ENCODE results near the gene PHKA2. TPM values are rescaled to one million over a fixed set of nuclear protein-coding genes. Genes with fewer than 3 reads are reported as not detected.

PHKA2 gene
- total RNA-seq, 1 experiment from 2014 or later = 24.6 TPM

DNA sequence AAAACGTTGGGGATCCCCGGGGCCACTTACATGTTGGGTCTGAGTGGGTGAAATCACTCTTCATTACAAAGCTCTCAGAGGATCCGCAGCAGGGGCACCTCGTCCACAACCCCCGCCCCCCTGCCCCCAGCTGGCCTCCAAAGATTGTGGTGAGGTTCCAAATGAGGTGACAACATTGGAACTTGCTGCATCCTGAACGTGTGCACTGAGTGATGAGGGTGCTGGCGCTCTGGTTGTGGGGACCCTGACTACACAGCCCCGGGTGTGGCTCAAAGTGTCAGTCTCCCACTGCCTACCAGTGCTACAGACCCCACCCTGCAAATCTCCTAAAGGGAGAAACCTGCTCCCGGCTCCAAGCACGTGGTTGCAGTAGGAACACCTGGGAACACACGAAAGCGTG lies 111.9 kb downstream of the PHKA2 start:
- no peaks in the 10 kb centered on the region for H3K27me3 ChIP-seq (ENCODE audit: low read length)
- no peaks in the 10 kb centered on the region for H4K20me1 ChIP-seq (ENCODE audit: low read length)
- no TSS peak for BruUV-seq (replicated peaks)
- intact Hi-C loops (cut with micrococcal nuclease) = no loop called here
- no peaks in the 10 kb centered on the region for H3K36me3 ChIP-seq (ENCODE audit: low read depth, low read length)
- no peaks in the 10 kb centered on the region for H3F3A ChIP-seq (ENCODE audit: low read length, unreplicated experiment)
- H3K4me3 ChIP-seq (ENCODE audit: low read length) = no peak overlapping the region
- no peaks in the 10 kb centered on the region for H3K9me3 ChIP-seq (ENCODE audit: low read length)
- H3K9me2 ChIP-seq (replicated peaks; ENCODE audit: low read length) = no peaks in the 10 kb centered on the region
- no peak overlapping the region for H3K27ac ChIP-seq (ENCODE audit: low read length)
- no peaks in the 10 kb centered on the region for H3K79me2 ChIP-seq (ENCODE audit: low read length)
- DNase-seq (no peak), ATAC-seq (no peak)
- H3K9ac ChIP-seq (ENCODE audit: low read length) = no peak overlapping the region
- H2AFZ ChIP-seq (ENCODE audit: low read length) = no peak overlapping the region
- CTCF ChIA-PET = no interaction called here
- peaks cover 12% of the 10 kb centered on the region for H3K4me1 ChIP-seq (ENCODE audit: insufficient read depth, low read length)
- no peak for TF ChIP-seq EZH2phosphoT487 (IDR thresholded peaks at IDR 0.05; ENCODE audit: borderline replicate concordance, low read length)
- TF ChIP-seq, protein P1, sequence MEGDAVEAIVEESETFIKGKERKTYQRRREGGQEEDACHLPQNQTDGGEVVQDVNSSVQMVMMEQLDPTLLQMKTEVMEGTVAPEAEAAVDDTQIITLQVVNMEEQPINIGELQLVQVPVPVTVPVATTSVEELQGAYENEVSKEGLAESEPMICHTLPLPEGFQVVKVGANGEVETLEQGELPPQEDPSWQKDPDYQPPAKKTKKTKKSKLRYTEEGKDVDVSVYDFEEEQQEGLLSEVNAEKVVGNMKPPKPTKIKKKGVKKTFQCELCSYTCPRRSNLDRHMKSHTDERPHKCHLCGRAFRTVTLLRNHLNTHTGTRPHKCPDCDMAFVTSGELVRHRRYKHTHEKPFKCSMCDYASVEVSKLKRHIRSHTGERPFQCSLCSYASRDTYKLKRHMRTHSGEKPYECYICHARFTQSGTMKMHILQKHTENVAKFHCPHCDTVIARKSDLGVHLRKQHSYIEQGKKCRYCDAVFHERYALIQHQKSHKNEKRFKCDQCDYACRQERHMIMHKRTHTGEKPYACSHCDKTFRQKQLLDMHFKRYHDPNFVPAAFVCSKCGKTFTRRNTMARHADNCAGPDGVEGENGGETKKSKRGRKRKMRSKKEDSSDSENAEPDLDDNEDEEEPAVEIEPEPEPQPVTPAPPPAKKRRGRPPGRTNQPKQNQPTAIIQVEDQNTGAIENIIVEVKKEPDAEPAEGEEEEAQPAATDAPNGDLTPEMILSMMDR (conservative IDR thresholded peaks at IDR 0.05; ENCODE audit: low read depth, low read length) = no peak
- no peak for TF ChIP-seq EZH2 (IDR thresholded peaks at IDR 0.05; ENCODE audit: low read length, unreplicated experiment)
- no peak overlapping the region for H3K4me2 ChIP-seq (ENCODE audit: low read length)
- POLR2A ChIA-PET (ENCODE audit: unreplicated experiment) = no interaction called here

DNA sequence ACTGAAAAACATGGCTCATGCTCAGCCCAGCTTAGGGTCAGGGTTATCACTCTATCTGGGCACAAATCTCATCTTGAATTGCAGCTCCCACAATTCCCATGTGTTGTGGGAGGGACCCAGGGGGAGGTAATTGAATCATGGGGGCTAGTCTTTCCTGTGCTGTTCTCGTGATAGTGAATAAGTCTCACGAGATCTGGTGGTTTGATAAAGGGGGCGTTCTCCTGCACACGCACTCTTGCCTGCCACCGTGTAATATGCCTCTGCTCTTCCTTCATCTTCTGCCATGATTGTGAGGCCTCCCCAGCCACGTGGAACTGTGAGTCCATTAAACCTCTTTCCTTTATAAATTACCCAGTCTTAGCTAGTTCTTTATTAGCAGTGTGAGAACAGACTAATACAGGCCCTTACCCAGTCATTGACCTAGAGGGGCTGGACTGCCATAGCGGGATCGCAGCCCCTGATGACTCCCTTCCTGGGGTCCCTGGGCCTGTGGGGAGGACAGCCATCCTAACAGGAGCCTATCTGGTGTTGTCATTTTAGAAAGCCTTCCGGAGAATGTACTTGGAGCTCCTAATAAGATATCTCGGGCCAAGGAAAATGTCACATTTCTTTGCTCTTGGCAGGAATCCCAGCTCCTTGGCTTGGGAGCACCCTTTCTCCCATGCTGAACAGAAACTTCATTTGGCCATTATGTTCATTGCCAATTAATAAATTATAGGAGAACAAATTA lies 112.6 kb downstream of the PHKA2 start:
- H3K4me2 ChIP-seq (ENCODE audit: low read length) = no peak overlapping the region
- no peaks in the 10 kb centered on the region for H3K79me2 ChIP-seq (ENCODE audit: low read length)
- H3K9me2 ChIP-seq (replicated peaks; ENCODE audit: low read length) = no peaks in the 10 kb centered on the region
- H3K27me3 ChIP-seq (ENCODE audit: low read length) = no peaks in the 10 kb centered on the region
- DNase-seq (no peak), ATAC-seq (no peak)
- TF ChIP-seq EZH2phosphoT487 (IDR thresholded peaks at IDR 0.05; ENCODE audit: borderline replicate concordance, low read length) (no peak), EZH2 (IDR thresholded peaks at IDR 0.05; ENCODE audit: low read length, unreplicated experiment) (no peak)
- TF ChIP-seq, protein P1 (conservative IDR thresholded peaks at IDR 0.05; ENCODE audit: low read depth, low read length) = no peak
- H3F3A ChIP-seq (ENCODE audit: low read length, unreplicated experiment) = no peaks in the 10 kb centered on the region
- H4K20me1 ChIP-seq (ENCODE audit: low read length) = no peaks in the 10 kb centered on the region
- H3K4me3 ChIP-seq (ENCODE audit: low read length) = no peak overlapping the region
- no peaks in the 10 kb centered on the region for H3K36me3 ChIP-seq (ENCODE audit: low read depth, low read length)
- intact Hi-C loops (cut with micrococcal nuclease) = no loop called here
- CTCF ChIA-PET = interaction anchor here (0.5 kb wide), 1 partner anchor 15 kb away, joined by 3 read pairs; no protein-coding TSS in a partner anchor
- no peak overlapping the region for H2AFZ ChIP-seq (ENCODE audit: low read length)
- peaks cover 12% of the 10 kb centered on the region for H3K4me1 ChIP-seq (ENCODE audit: insufficient read depth, low read length)
- POLR2A ChIA-PET (ENCODE audit: unreplicated experiment) = no interaction called here
- no peak overlapping the region for H3K27ac ChIP-seq (ENCODE audit: low read length)
- H3K9me3 ChIP-seq (ENCODE audit: low read length) = no peaks in the 10 kb centered on the region
- H3K9ac ChIP-seq (ENCODE audit: low read length) = no peak overlapping the region
- no TSS peak for BruUV-seq (replicated peaks)

DNA sequence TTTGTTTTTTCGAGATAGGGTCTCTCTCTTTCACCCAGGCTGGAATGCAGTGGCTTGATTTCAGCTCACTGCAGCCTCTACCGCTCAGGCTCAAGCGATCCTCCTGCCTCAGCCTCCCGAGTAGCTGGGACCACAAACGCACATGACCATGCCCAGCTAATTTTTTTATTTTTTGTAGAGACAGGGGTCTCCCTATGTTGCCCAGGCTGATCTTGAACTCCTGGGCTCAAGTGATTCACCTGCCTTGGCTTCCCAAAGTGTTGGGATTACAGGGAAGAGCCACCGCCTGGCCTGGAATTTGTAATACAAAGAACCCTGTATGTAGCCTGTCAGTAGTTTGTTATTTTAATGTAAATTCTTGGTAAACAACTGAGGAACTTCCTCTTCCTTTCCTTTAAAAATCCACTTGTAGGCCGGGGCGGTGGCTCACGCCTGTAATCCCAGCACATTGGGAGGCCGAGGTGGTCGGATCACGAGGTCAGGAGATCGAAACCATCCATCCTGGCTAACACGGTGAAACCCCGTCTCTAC lies 119.5 kb downstream of the PHKA2 start:
- H3K4me2 ChIP-seq (ENCODE audit: low read length) = no peak overlapping the region
- ChIA-PET POLR2A (ENCODE audit: unreplicated experiment) (no interaction called here), CTCF (no interaction called here)
- DNase-seq = no peak
- H4K20me1 ChIP-seq (ENCODE audit: low read length) = no peaks in the 10 kb centered on the region
- H3K79me2 ChIP-seq (ENCODE audit: low read length) = no peaks in the 10 kb centered on the region
- no peak overlapping the region for H2AFZ ChIP-seq (ENCODE audit: low read length)
- H3K27ac ChIP-seq (ENCODE audit: low read length) = no peak overlapping the region
- H3K27me3 ChIP-seq (ENCODE audit: low read length) = no peaks in the 10 kb centered on the region
- no TSS peak for BruUV-seq (replicated peaks)
- no peak overlapping the region for H3K4me3 ChIP-seq (ENCODE audit: low read length)
- no peaks in the 10 kb centered on the region for H3K9me3 ChIP-seq (ENCODE audit: low read length)
- intact Hi-C loops (cut with micrococcal nuclease) = no loop called here
- H3K36me3 ChIP-seq (ENCODE audit: low read depth, low read length) = no peaks in the 10 kb centered on the region
- no peak overlapping the region for H3K9ac ChIP-seq (ENCODE audit: low read length)
- no peaks in the 10 kb centered on the region for H3K9me2 ChIP-seq (replicated peaks; ENCODE audit: low read length)
- no peak for ATAC-seq
- H3F3A ChIP-seq (ENCODE audit: low read length, unreplicated experiment) = no peaks in the 10 kb centered on the region
- TF ChIP-seq, protein P1 (conservative IDR thresholded peaks at IDR 0.05; ENCODE audit: low read depth, low read length) = no peak
- TF ChIP-seq EZH2phosphoT487 (IDR thresholded peaks at IDR 0.05; ENCODE audit: borderline replicate concordance, low read length) (no peak), EZH2 (IDR thresholded peaks at IDR 0.05; ENCODE audit: low read length, unreplicated experiment) (no peak)
- H3K4me1 ChIP-seq (ENCODE audit: insufficient read depth, low read length) = no peaks in the 10 kb centered on the region

Measured in PC-3 (cell line).